ENCODE measurements around the gene PCDHA1. TPM values are rescaled to one million over a fixed set of nuclear protein-coding genes. Genes with fewer than 3 reads are reported as not detected.
A peak's percentile ranks its signal among the peaks of the same experiment; 100 is the strongest.

The PCDHA1 gene
- polyA plus RNA-seq, 1 of the 3 experiments (the other 2 are of a cell fraction) = 0.16 TPM

GRCh38 chr5:140996060-140996459 is 210.1 kb downstream of the PCDHA1 start:
- TF ChIP-seq GATA2 (CRISPR knock-in tag; IDR thresholded peaks at IDR 0.05) (0 out of 2 replicates have a peak, but pooled peaks have one; percentile 9), REST (IDR thresholded peaks at IDR 0.05; ENCODE audit: low read depth, low read length) (no peak), RXRA (IDR thresholded peaks at IDR 0.05; ENCODE audit: borderline replicate concordance, low read depth) (no peak)
- Histone ChIP-seq H3K4me1 (ENCODE audit: control insufficient read depth in 1 of 2, insufficient read depth in 2 of 2, low read depth in 1 of 2, low read length in 1 of 2) (peaks cover 1 to 12% of the 10 kb centered on the region in 2 experiments; a peak in 3 of 4 replicates), H3K27ac (ENCODE audit: low read depth in 2 of 2, low read length in 1 of 2) (peak overlapping the region in 1 of 2 experiments; percentile 29; a peak in 2 of 4 replicates), H2AFZ (ENCODE audit: low read depth) (no peak overlapping the region), H3K79me2 (ENCODE audit: insufficient read depth) (no peaks in the 10 kb centered on the region), H3K9ac (no peak overlapping the region), H3K36me3 (replicated peaks in 1 of 2; ENCODE audit: control insufficient read depth in 1 of 2, insufficient read depth in 2 of 2, low read length in 1 of 2) (no peaks in the 10 kb centered on the region), H3K9me2 (no peaks in the 10 kb centered on the region), H3F3A (replicated peaks; ENCODE audit: insufficient read depth) (no peaks in the 10 kb centered on the region), H4K20me1 (ENCODE audit: insufficient read depth) (no peaks in the 10 kb centered on the region), H3K4me3 (ENCODE audit: low read depth in 2 of 2, low read length in 1 of 2) (no peak overlapping the region), H3K9me3 (no peaks in the 10 kb centered on the region), H3K4me2 (no peak overlapping the region), H3K27me3 (ENCODE audit: insufficient read depth) (no peaks in the 10 kb centered on the region)
- WGBS (ENCODE audit: low lambda C conversion rate) = 45% methylated on average over 1 of the region's 1 CpG
- DNase-seq = no peak
- ChIA-PET CTCF (no interaction called here), POLR2A (no interaction called here)

- no peak for DNase-seq
- no peaks in the 10 kb centered on the region for H3F3A ChIP-seq (replicated peaks; ENCODE audit: insufficient read depth)
- H3K36me3 ChIP-seq (replicated peaks in 1 of 2; ENCODE audit: control insufficient read depth in 1 of 2, insufficient read depth in 2 of 2, low read length in 1 of 2) = no peaks in the 10 kb centered on the region
- H3K27ac ChIP-seq (ENCODE audit: low read depth in 2 of 2, low read length in 1 of 2) = no peak overlapping the region
- H3K9ac ChIP-seq = no peak overlapping the region
- TF ChIP-seq FOSL2 (IDR thresholded peaks at IDR 0.05; ENCODE audit: borderline replicate concordance, low read depth) (no peak), FOXJ3 (CRISPR knock-in tag; IDR thresholded peaks at IDR 0.05) (no peak), ELF1 (IDR thresholded peaks at IDR 0.05) (no peak)
- no peak overlapping the region for H3K4me2 ChIP-seq
- no peak overlapping the region for H2AFZ ChIP-seq (ENCODE audit: low read depth)
- H3K4me1 ChIP-seq (ENCODE audit: control insufficient read depth in 1 of 2, insufficient read depth in 2 of 2, low read depth in 1 of 2, low read length in 1 of 2) = peaks cover 18 to 20% of the 10 kb centered on the region in 2 experiments; a peak in 3 of 4 replicates
- CTCF ChIA-PET = interaction anchor here (1.1 to 2.9 kb wide), 7 partner anchors 10 to 158 kb away, joined by 3 to 16 read pairs (median 4); partner anchors contain the start of genes PCDHA8 and PCDHAC1
- WGBS (ENCODE audit: low lambda C conversion rate) = 57% methylated on average over 2 of the region's 2 CpGs
- no peaks in the 10 kb centered on the region for H3K9me3 ChIP-seq
- H3K4me3 ChIP-seq (ENCODE audit: low read depth in 2 of 2, low read length in 1 of 2) = no peak overlapping the region
- POLR2A ChIA-PET = no interaction called here
- H3K79me2 ChIP-seq (ENCODE audit: insufficient read depth) = no peaks in the 10 kb centered on the region
- H4K20me1 ChIP-seq (ENCODE audit: insufficient read depth) = no peaks in the 10 kb centered on the region
- H3K9me2 ChIP-seq = no peaks in the 10 kb centered on the region
- H3K27me3 ChIP-seq (ENCODE audit: insufficient read depth) = no peaks in the 10 kb centered on the region
Observed at GRCh38 chr5:140998921-140999410, 213.0 kb downstream of the PCDHA1 start.

- Histone ChIP-seq H3K4me1 (ENCODE audit: control insufficient read depth in 1 of 2, insufficient read depth in 2 of 2, low read depth in 1 of 2, low read length in 1 of 2) (peaks cover 26 to 28% of the 10 kb centered on the region in 2 experiments; a peak in 3 of 4 replicates), H3K36me3 (replicated peaks in 1 of 2; ENCODE audit: control insufficient read depth in 1 of 2, insufficient read depth in 2 of 2, low read length in 1 of 2) (no peaks in the 10 kb centered on the region), H3K9me2 (no peaks in the 10 kb centered on the region), H3K4me2 (peak overlapping the region; percentile 76), H3K9ac (0 out of 2 replicates have a peak overlapping the region, but pooled peaks have one; percentile 17), H3F3A (replicated peaks; ENCODE audit: insufficient read depth) (no peaks in the 10 kb centered on the region), H3K4me3 (ENCODE audit: low read depth in 2 of 2, low read length in 1 of 2) (peak overlapping the region; percentile 47 to 59), H3K27me3 (ENCODE audit: insufficient read depth) (no peaks in the 10 kb centered on the region), H3K79me2 (ENCODE audit: insufficient read depth) (no peaks in the 10 kb centered on the region), H3K27ac (ENCODE audit: low read depth in 2 of 2, low read length in 1 of 2) (peak overlapping the region in 1 of 2 experiments; percentile 100; a peak in 3 of 4 replicates), H4K20me1 (ENCODE audit: insufficient read depth) (no peaks in the 10 kb centered on the region), H2AFZ (ENCODE audit: low read depth) (peak overlapping the region; percentile 73), H3K9me3 (no peaks in the 10 kb centered on the region)
- ChIA-PET POLR2A (interaction anchor here (1.0 to 4.4 kb wide), 8 partner anchors 10 to 160 kb away, joined by 3 to 31 read pairs (median 6); partner anchors contain the start of gene PCDHAC2), CTCF (interaction anchor here (1.1 to 5.0 kb wide), 7 partner anchors 19 to 160 kb away, joined by 3 to 40 read pairs (median 10); partner anchors contain the start of genes PCDHA8, PCDHAC1 and PCDHAC2)
- peak; percentile 61 for DNase-seq
- WGBS (ENCODE audit: low lambda C conversion rate) = 8% methylated on average over 9 of the region's 9 CpGs
- TF ChIP-seq ZBTB33 (IDR thresholded peaks at IDR 0.05; ENCODE audit: borderline replicate concordance, low read depth) = no peak
- TF ChIP-seq POLR2AphosphoS5 (IDR thresholded peaks at IDR 0.05; ENCODE audit: low read depth, low read length) = 0 out of 2 replicates have a peak, but pooled peaks have one; percentile 3
Observed at GRCh38 chr5:141001446-141001843, 215.5 kb downstream of the PCDHA1 start.
